Measurements from ENCODE around the gene EHD4.

The EHD4 gene

GRCh38 chr15:41972253-41973242 is at the start of gene EHD4:
TSS of gene EHD4 (minus strand) at chr15:41972557. CDS start at chr15:41972494, 63 bp downstream.
- no peaks in the 10 kb centered on the region for H3K36me3 ChIP-seq
- no peaks in the 10 kb centered on the region for H3K9me3 ChIP-seq
- H3K4me1 ChIP-seq (ENCODE audit: control insufficient read depth in 1 of 2, insufficient read depth in 1 of 2, low read depth in 1 of 2, low read length in 1 of 2), result peaks cover 48 to 51% of the 10 kb centered on the region in 2 experiments
- peak within 1 kb of the TSS; percentile 82 to 89 for H3K4me3 ChIP-seq (ENCODE audit: low read depth in 1 of 2, low read length in 1 of 2)
- H3K27ac ChIP-seq, result peak within 1 kb of the TSS; percentile 82
- TF ChIP-seq, protein P1, sequence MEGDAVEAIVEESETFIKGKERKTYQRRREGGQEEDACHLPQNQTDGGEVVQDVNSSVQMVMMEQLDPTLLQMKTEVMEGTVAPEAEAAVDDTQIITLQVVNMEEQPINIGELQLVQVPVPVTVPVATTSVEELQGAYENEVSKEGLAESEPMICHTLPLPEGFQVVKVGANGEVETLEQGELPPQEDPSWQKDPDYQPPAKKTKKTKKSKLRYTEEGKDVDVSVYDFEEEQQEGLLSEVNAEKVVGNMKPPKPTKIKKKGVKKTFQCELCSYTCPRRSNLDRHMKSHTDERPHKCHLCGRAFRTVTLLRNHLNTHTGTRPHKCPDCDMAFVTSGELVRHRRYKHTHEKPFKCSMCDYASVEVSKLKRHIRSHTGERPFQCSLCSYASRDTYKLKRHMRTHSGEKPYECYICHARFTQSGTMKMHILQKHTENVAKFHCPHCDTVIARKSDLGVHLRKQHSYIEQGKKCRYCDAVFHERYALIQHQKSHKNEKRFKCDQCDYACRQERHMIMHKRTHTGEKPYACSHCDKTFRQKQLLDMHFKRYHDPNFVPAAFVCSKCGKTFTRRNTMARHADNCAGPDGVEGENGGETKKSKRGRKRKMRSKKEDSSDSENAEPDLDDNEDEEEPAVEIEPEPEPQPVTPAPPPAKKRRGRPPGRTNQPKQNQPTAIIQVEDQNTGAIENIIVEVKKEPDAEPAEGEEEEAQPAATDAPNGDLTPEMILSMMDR (IDR thresholded peaks at IDR 0.05), result peak; percentile 48
- no peaks in the 10 kb centered on the region for H3K27me3 ChIP-seq

DNA sequence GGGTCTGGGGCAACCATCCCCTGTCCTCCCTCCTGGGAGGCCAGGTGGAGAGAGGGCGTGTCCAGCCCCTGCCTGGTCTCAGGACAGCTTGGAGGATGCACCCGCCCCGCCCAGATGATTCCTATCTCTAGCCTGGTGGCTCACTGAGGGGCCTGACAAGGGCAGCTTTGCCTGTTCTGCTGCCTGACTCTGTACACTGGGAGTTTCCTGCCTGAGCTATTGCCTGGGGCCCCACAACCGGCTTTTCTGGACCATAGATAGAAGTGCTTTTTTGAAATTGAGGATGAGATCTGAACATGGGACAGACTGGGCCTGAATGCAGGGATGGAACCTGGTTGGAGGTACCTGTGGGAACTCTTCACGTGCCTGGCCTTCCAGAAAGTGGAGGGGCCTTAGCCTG is 49.2 kb upstream of the EHD4 start:
- no peaks in the 10 kb centered on the region for H3K4me1 ChIP-seq (ENCODE audit: control insufficient read depth in 1 of 2, insufficient read depth in 1 of 2, low read depth in 1 of 2, low read length in 1 of 2)
- H3K4me3 ChIP-seq (ENCODE audit: low read depth in 1 of 2, low read length in 1 of 2), result no peak overlapping the region
- no peak overlapping the region for H3K27ac ChIP-seq
- H3K27me3 ChIP-seq, result no peaks in the 10 kb centered on the region
- no peaks in the 10 kb centered on the region for H3K9me3 ChIP-seq
- TF ChIP-seq, protein P1 (IDR thresholded peaks at IDR 0.05), result no peak
- H3K36me3 ChIP-seq, result no peaks in the 10 kb centered on the region

GRCh38 chr15:42020713-42021273 is 48.4 kb upstream of the EHD4 start, which contains the start of gene PLA2G4E:
TSS of gene PLA2G4E (minus strand) at chr15:42021042. CDS start at chr15:42021030, 12 bp downstream.
- Histone ChIP-seq H3K27ac (no peak within 1 kb of the TSS), H3K36me3 (no peaks in the 10 kb centered on the region), H3K4me3 (ENCODE audit: low read depth in 1 of 2, low read length in 1 of 2) (no peak within 1 kb of the TSS), H3K9me3 (no peaks in the 10 kb centered on the region), H3K27me3 (no peaks in the 10 kb centered on the region), H3K4me1 (ENCODE audit: control insufficient read depth in 1 of 2, insufficient read depth in 1 of 2, low read depth in 1 of 2, low read length in 1 of 2) (no peaks in the 10 kb centered on the region)
- TF ChIP-seq, protein P1 (IDR thresholded peaks at IDR 0.05), result no peak

DNA sequence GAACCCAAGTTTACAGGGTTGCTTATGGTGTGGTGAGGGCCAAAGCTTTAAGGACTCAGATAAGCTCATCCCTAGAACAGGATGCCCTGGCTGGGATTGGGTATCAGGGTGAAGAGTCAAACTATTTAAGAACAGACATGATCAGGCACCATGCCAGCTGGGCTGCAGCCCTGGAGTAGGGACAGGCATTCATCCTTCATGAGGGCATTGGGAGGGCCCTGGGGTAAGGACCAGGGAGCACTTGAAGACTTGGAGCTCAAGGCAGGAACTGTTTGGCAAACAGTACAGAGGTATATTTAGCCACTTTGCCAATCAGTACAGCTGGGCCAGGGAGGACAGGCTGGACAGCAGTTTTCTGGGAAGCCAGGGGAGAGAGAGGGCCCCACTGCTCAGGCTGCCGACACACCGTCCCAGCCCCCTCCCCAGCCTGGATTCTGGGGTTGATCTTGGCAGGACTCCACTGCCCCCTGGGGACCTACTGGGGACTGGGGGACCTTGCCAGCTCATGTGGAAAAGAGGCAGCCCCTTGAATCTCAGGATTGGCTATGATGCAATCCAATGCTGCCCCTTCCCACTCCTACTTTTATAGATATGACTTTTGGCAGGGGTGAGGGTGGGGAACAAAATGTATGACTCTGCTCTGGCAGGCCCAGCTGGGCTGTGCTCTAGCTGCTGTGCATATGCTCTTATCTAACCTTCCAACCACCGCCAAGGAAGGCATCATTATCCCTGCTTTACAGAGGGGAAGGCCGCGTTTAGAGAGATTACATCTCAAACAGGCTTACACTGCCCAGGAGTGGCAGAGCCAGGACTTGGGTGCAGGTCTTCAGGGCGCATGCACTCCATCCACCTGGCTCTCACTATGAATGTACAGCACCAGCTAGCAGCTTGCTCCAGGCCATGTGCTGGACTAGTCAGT is 46.2 kb upstream of the EHD4 start:
- no peaks in the 10 kb centered on the region for H3K9me3 ChIP-seq
- no peaks in the 10 kb centered on the region for H3K36me3 ChIP-seq
- no peaks in the 10 kb centered on the region for H3K27me3 ChIP-seq
- TF ChIP-seq, protein P1 (IDR thresholded peaks at IDR 0.05), result no peak
- H3K27ac ChIP-seq, result no peak overlapping the region
- H3K4me1 ChIP-seq (ENCODE audit: control insufficient read depth in 1 of 2, insufficient read depth in 1 of 2, low read depth in 1 of 2, low read length in 1 of 2), result no peaks in the 10 kb centered on the region
- no peak overlapping the region for H3K4me3 ChIP-seq (ENCODE audit: low read depth in 1 of 2, low read length in 1 of 2)

DNA sequence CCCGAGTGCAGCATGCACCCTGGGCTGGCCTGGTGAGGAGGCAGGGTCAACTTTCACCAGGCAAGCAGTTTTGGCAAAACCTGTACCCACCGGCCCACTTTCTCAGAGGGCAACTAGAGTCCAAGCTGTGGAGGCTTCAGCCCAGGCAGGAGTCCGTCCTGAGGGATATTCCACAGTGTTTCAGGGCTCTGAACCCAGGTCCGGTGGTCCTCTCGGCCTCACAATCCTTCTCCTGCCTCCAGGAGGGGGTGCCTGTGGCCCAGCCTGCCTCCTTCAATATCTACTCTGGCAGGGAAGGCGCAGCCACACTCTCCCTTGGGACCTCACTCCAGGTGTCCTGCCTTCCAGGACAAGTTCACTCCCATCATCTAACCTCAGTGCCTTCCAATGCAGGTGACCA is 44.6 kb upstream of the EHD4 start:
- no peaks in the 10 kb centered on the region for H3K4me1 ChIP-seq (ENCODE audit: control insufficient read depth in 1 of 2, insufficient read depth in 1 of 2, low read depth in 1 of 2, low read length in 1 of 2)
- no peaks in the 10 kb centered on the region for H3K27me3 ChIP-seq
- no peak overlapping the region for H3K4me3 ChIP-seq (ENCODE audit: low read depth in 1 of 2, low read length in 1 of 2)
- H3K36me3 ChIP-seq, result no peaks in the 10 kb centered on the region
- TF ChIP-seq, protein P1 (IDR thresholded peaks at IDR 0.05), result no peak
- H3K27ac ChIP-seq, result no peak overlapping the region
- H3K9me3 ChIP-seq, result no peaks in the 10 kb centered on the region

All from neutrophil (primary cell).